ENCODE results near the gene ST7L.
"Not testable (repeated sequence)": the region's sequence is repeated elsewhere in the genome, so short reads cannot be mapped to it uniquely, and the experiment has no call there.

The ST7L gene

DNA sequence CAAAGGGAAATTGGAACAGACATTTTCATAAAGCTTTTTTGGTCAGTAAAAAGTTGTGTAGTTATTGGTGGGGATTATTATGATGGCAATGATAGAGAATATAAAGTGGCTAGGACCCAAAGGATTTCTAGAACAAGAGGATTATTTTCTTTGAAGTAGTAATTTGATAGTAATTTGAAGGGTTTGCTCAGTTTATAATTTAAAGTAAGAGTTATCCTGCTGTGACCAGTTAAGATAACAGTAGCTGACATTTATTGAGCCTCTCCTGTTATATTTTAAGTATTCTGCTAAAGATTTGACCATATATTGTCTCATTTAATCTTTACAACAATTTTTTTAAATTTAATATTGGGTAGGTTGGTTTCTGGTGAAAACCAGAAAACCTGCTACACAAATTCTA lies 15.4 kb upstream of the ST7L start:
- H3K27me3 ChIP-seq (ENCODE audit: control insufficient read depth, insufficient read depth, low read length), result no peaks in the 10 kb centered on the region
- H3K9ac ChIP-seq (ENCODE audit: low read depth, low read length), result no peak overlapping the region
- H3K9me3 ChIP-seq (ENCODE audit: control insufficient read depth, insufficient read depth, low read length), result no peaks in the 10 kb centered on the region
- H3K4me3 ChIP-seq (ENCODE audit: low read depth, low read length), result no peak overlapping the region
- no peaks in the 10 kb centered on the region for H3K4me1 ChIP-seq (ENCODE audit: control insufficient read depth, insufficient read depth, low read length)
- H3K36me3 ChIP-seq (ENCODE audit: control insufficient read depth, insufficient read depth, low read length), result no peaks in the 10 kb centered on the region

GRCh38 chr1:112633628-112634027 lies 14.7 kb upstream of the ST7L start:
- Histone ChIP-seq H3K27me3 (ENCODE audit: control insufficient read depth, insufficient read depth, low read length) (no peaks in the 10 kb centered on the region), H3K4me1 (ENCODE audit: control insufficient read depth, insufficient read depth, low read length) (no peaks in the 10 kb centered on the region), H3K9ac (ENCODE audit: low read depth, low read length) (no peak overlapping the region), H3K9me3 (ENCODE audit: control insufficient read depth, insufficient read depth, low read length) (no peaks in the 10 kb centered on the region), H3K36me3 (ENCODE audit: control insufficient read depth, insufficient read depth, low read length) (no peaks in the 10 kb centered on the region), H3K4me3 (ENCODE audit: low read depth, low read length) (no peak overlapping the region)

- H3K9me3 ChIP-seq (ENCODE audit: control insufficient read depth, insufficient read depth, low read length), result no peaks in the 10 kb centered on the region
- H3K4me3 ChIP-seq (ENCODE audit: low read depth, low read length), result no peak overlapping the region
- no peaks in the 10 kb centered on the region for H3K36me3 ChIP-seq (ENCODE audit: control insufficient read depth, insufficient read depth, low read length)
- H3K27me3 ChIP-seq (ENCODE audit: control insufficient read depth, insufficient read depth, low read length), result no peaks in the 10 kb centered on the region
- H3K9ac ChIP-seq (ENCODE audit: low read depth, low read length), result no peak overlapping the region
- no peaks in the 10 kb centered on the region for H3K4me1 ChIP-seq (ENCODE audit: control insufficient read depth, insufficient read depth, low read length)
Measured at GRCh38 chr1:112629256-112629655, 10.3 kb upstream of the ST7L start.

- Histone ChIP-seq H3K36me3 (ENCODE audit: control insufficient read depth, insufficient read depth, low read length) (no peaks in the 10 kb centered on the region), H3K9ac (ENCODE audit: low read depth, low read length) (no peak overlapping the region), H3K4me1 (ENCODE audit: control insufficient read depth, insufficient read depth, low read length) (no peaks in the 10 kb centered on the region)
Measured at GRCh38 chr1:112628516-112628915, 9.6 kb upstream of the ST7L start.

GRCh38 chr1:112626887-112627286 lies 7.9 kb upstream of the ST7L start:
- no peaks in the 10 kb centered on the region for H3K27me3 ChIP-seq (ENCODE audit: control insufficient read depth, insufficient read depth, low read length)
- no peak overlapping the region for H3K9ac ChIP-seq (ENCODE audit: low read depth, low read length)
- no peak overlapping the region for H3K4me3 ChIP-seq (ENCODE audit: low read depth, low read length)
- no peaks in the 10 kb centered on the region for H3K36me3 ChIP-seq (ENCODE audit: control insufficient read depth, insufficient read depth, low read length)
- no peaks in the 10 kb centered on the region for H3K4me1 ChIP-seq (ENCODE audit: control insufficient read depth, insufficient read depth, low read length)
- H3K9me3 ChIP-seq (ENCODE audit: control insufficient read depth, insufficient read depth, low read length), result no peaks in the 10 kb centered on the region

More at GRCh38 chr1:112628516-112628915, 9.6 kb upstream of the ST7L start:
- H3K27me3 ChIP-seq (ENCODE audit: control insufficient read depth, insufficient read depth, low read length), result no peaks in the 10 kb centered on the region
- H3K9me3 ChIP-seq (ENCODE audit: control insufficient read depth, insufficient read depth, low read length), result no peaks in the 10 kb centered on the region
- H3K4me3 ChIP-seq (ENCODE audit: low read depth, low read length), result no peak overlapping the region

DNA sequence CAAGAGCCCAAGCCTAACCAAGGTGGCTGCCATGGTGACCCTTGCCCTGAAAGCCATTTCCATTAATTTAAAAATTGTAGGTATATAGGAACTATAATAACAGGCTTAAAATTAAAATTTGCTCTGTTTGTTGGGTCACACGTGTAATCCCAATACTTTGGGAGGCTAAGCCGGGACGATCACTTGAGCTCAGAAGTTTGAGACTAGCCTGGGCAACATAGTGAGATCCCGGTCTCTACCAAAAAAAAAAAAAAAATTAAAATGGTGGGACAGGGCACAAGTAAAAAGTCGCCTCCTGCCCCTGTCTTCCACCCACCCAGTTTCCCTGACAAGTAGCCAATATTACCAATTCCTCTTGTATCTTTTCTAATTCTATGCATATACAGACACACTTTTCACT lies 7.3 kb upstream of the ST7L start:
- H3K27me3 ChIP-seq (ENCODE audit: control insufficient read depth, insufficient read depth, low read length), result no peaks in the 10 kb centered on the region
- H3K9ac ChIP-seq (ENCODE audit: low read depth, low read length), result no peak overlapping the region
- H3K36me3 ChIP-seq (ENCODE audit: control insufficient read depth, insufficient read depth, low read length), result no peaks in the 10 kb centered on the region
- H3K4me1 ChIP-seq (ENCODE audit: control insufficient read depth, insufficient read depth, low read length), result no peaks in the 10 kb centered on the region
- no peaks in the 10 kb centered on the region for H3K9me3 ChIP-seq (ENCODE audit: control insufficient read depth, insufficient read depth, low read length)
- H3K4me3 ChIP-seq (ENCODE audit: low read depth, low read length), result no peak overlapping the region

- H3K4me1 ChIP-seq (ENCODE audit: control insufficient read depth, insufficient read depth, low read length), result no peaks in the 10 kb centered on the region
- H3K27me3 ChIP-seq (ENCODE audit: control insufficient read depth, insufficient read depth, low read length), result no peaks in the 10 kb centered on the region
- no peak overlapping the region for H3K9ac ChIP-seq (ENCODE audit: low read depth, low read length)
- no peak overlapping the region for H3K4me3 ChIP-seq (ENCODE audit: low read depth, low read length)
- no peaks in the 10 kb centered on the region for H3K9me3 ChIP-seq (ENCODE audit: control insufficient read depth, insufficient read depth, low read length)
- no peaks in the 10 kb centered on the region for H3K36me3 ChIP-seq (ENCODE audit: control insufficient read depth, insufficient read depth, low read length)
Measured at GRCh38 chr1:112625696-112626095, 6.8 kb upstream of the ST7L start.

GRCh38 chr1:112624493-112624892 lies 5.6 kb upstream of the ST7L start:
- H3K4me1 ChIP-seq (ENCODE audit: control insufficient read depth, insufficient read depth, low read length); H3K4me3 ChIP-seq (ENCODE audit: low read depth, low read length); H3K36me3 ChIP-seq (ENCODE audit: control insufficient read depth, insufficient read depth, low read length); H3K27me3 ChIP-seq (ENCODE audit: control insufficient read depth, insufficient read depth, low read length); H3K9ac ChIP-seq (ENCODE audit: low read depth, low read length); H3K9me3 ChIP-seq (ENCODE audit: control insufficient read depth, insufficient read depth, low read length): not testable (repeated sequence)

GRCh38 chr1:112620377-112620695 lies 1.4 kb upstream of the ST7L start:
- no peaks in the 10 kb centered on the region for H3K9me3 ChIP-seq (ENCODE audit: control insufficient read depth, insufficient read depth, low read length)
- peak overlapping the region; percentile 100 for H3K4me3 ChIP-seq (ENCODE audit: low read depth, low read length)
- peaks cover 1% of the 10 kb centered on the region for H3K36me3 ChIP-seq (ENCODE audit: control insufficient read depth, insufficient read depth, low read length)
- no peaks in the 10 kb centered on the region for H3K4me1 ChIP-seq (ENCODE audit: control insufficient read depth, insufficient read depth, low read length)
- peak overlapping the region; percentile 100 for H3K9ac ChIP-seq (ENCODE audit: low read depth, low read length)
- H3K27me3 ChIP-seq (ENCODE audit: control insufficient read depth, insufficient read depth, low read length), result no peaks in the 10 kb centered on the region

DNA sequence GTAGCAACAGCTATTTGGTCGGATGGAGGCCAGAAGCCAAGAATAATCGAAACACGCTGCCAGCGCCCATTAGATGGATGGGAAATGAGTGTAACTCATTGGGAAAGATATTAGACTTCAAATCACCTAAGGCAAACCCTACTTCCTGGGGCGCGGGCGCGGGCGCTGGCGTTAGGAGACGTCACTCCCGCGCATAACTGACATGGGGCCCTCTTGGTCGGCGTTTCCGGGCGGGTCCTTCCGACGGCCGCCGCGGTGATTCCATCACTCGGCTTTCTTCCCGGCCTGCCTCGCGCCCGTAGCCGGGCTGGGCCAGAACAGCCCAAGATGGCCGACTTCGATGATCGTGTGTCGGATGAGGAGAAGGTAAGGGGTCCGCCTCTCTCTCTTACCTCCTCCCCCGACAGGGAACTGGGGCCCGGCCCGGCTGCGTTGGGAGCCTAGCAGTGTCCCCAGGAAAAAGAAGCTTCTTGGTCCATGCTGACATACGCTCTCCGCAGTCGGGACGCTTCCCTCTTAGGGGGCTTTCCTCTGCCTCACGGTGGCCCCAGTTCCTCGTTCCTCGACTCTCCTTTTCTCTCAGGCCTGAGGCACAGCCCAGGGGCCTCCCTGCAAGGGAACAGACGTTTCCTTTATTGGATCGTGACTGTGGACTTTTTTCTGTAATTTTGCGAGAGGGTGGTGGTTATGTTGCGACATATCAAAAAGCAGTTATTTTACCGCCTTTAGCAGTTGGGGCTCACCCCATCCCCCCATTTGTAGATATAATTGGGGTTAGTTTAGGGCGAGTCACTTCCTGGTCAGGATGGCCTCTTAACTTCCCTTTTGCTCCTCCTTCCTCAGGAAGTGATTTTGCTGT lies 806 bp upstream of the ST7L start, which contains the start of gene CAPZA1:
Gene CAPZA1, plus strand, starts transcription at position 315 of the 859 bp plus-strand sequence. Its CDS starts 13 bp downstream, at position 328.
- Histone ChIP-seq H3K36me3 (ENCODE audit: control insufficient read depth, insufficient read depth, low read length) (peaks cover 2% of the 10 kb centered on the region), H3K27me3 (ENCODE audit: control insufficient read depth, insufficient read depth, low read length) (no peaks in the 10 kb centered on the region), H3K4me1 (ENCODE audit: control insufficient read depth, insufficient read depth, low read length) (no peaks in the 10 kb centered on the region), H3K9ac (ENCODE audit: low read depth, low read length) (peak within 1 kb of the TSS; percentile 100), H3K4me3 (ENCODE audit: low read depth, low read length) (peak within 1 kb of the TSS; percentile 100), H3K9me3 (ENCODE audit: control insufficient read depth, insufficient read depth, low read length) (no peaks in the 10 kb centered on the region)

DNA sequence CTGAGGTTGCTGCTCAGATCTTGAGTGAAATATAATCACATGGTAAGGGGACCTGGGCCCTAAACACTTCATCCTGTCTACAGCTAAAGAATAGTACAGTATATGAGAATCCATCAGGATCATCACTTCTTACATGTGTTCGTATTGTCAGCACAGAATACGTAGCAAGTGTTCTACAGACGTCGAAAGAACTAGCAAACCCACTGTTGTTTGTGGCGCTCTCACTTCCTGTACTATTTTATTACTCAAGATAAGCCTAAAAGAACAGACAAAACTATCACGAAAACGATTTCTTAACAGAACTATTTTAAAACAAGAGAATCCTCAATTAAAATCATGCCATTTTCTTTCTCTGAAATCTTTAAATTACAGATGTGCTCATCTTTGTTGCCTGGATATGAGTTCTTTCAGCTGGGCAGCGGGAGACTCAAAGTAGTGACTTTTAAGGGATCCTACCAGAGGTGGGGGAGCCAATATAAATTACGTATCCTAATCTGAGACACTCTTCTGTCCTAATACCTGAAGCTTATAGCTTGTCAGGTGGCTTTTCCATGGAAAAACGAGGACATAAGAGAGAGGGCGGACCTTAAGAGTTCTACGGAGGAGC lies 724 bp downstream of the ST7L start:
- Histone ChIP-seq H3K27me3 (ENCODE audit: control insufficient read depth, insufficient read depth, low read length) (no peaks in the 10 kb centered on the region), H3K4me3 (ENCODE audit: low read depth, low read length) (peak overlapping the region; percentile 100), H3K36me3 (ENCODE audit: control insufficient read depth, insufficient read depth, low read length) (peaks cover 8% of the 10 kb centered on the region), H3K4me1 (ENCODE audit: control insufficient read depth, insufficient read depth, low read length) (no peaks in the 10 kb centered on the region), H3K9me3 (ENCODE audit: control insufficient read depth, insufficient read depth, low read length) (no peaks in the 10 kb centered on the region), H3K9ac (ENCODE audit: low read depth, low read length) (peak overlapping the region; percentile 91)

- Histone ChIP-seq H3K9ac (ENCODE audit: low read depth, low read length) (no peak overlapping the region), H3K4me3 (ENCODE audit: low read depth, low read length) (no peak overlapping the region), H3K27me3 (ENCODE audit: control insufficient read depth, insufficient read depth, low read length) (no peaks in the 10 kb centered on the region), H3K36me3 (ENCODE audit: control insufficient read depth, insufficient read depth, low read length) (peaks cover 9% of the 10 kb centered on the region), H3K4me1 (ENCODE audit: control insufficient read depth, insufficient read depth, low read length) (no peaks in the 10 kb centered on the region), H3K9me3 (ENCODE audit: control insufficient read depth, insufficient read depth, low read length) (no peaks in the 10 kb centered on the region)
Measured at GRCh38 chr1:112614460-112615065, 4.4 kb downstream of the ST7L start.

Data from iPS-15b (cell line).